ENCODE data around the gene PTCH2. TPM values are rescaled to one million over a fixed set of nuclear protein-coding genes. Genes with fewer than 3 reads are reported as not detected.

PTCH2 gene
- total RNA-seq, 1 experiment from 2014 or later = 1.1 TPM

GRCh38 chr1:44862829-44863401, 19.9 kb upstream of the PTCH2 start:
- ChIA-PET CTCF (no interaction called here), POLR2A (no interaction called here)
- ATAC-seq = no peak
- no peaks in the 10 kb centered on the region; the same call in 1 of the 2 replicates for H3K36me3 Mint-ChIP-seq
- no peak for DNase-seq (ENCODE audit: low spot score)
- H3K9me3 Mint-ChIP-seq = no peaks in the 10 kb centered on the region
- no peaks in the 10 kb centered on the region for H3K27me3 Mint-ChIP-seq (ENCODE audit: low read depth)
- H3K4me3 Mint-ChIP-seq = no peak overlapping the region
- H3K4me1 Mint-ChIP-seq = peaks cover 5% of the 10 kb centered on the region
- H3K27ac Mint-ChIP-seq = no peak overlapping the region
- TF ChIP-seq PRRX2 (CRISPR knock-in tag; IDR thresholded peaks at IDR 0.05) = no peak
- no peak for TF ChIP-seq ZNF232 (CRISPR knock-in tag; IDR thresholded peaks at IDR 0.05)
- TF ChIP-seq GABPB1 (CRISPR knock-in tag; IDR thresholded peaks at IDR 0.05) = no peak
- no peak for TF ChIP-seq HMGXB4 (CRISPR knock-in tag; IDR thresholded peaks at IDR 0.05)
- no peak for TF ChIP-seq NFATC4 (CRISPR knock-in tag; IDR thresholded peaks at IDR 0.05)
- TF ChIP-seq ZNF532 (CRISPR knock-in tag; IDR thresholded peaks at IDR 0.05; ENCODE audit: borderline replicate concordance) = no peak
- no peak for TF ChIP-seq ZMAT4 (CRISPR knock-in tag; IDR thresholded peaks at IDR 0.05)
- no peak for TF ChIP-seq PREB (CRISPR knock-in tag; IDR thresholded peaks at IDR 0.05; ENCODE audit: borderline replicate concordance)
- no peak for TF ChIP-seq E2F5 (CRISPR knock-in tag; IDR thresholded peaks at IDR 0.05)
- TF ChIP-seq E2F4 (CRISPR knock-in tag; IDR thresholded peaks at IDR 0.05; ENCODE audit: borderline replicate concordance, low read depth) = no peak
- TF ChIP-seq ATF3 (CRISPR knock-in tag; conservative IDR thresholded peaks at IDR 0.05) = no peak
- no peak for TF ChIP-seq ESRRA (CRISPR knock-in tag; IDR thresholded peaks at IDR 0.05; ENCODE audit: borderline replicate concordance)
- TF ChIP-seq AR (CRISPR knock-in tag; IDR thresholded peaks at IDR 0.05) = no peak
- no peak for TF ChIP-seq GRHL2 (CRISPR knock-in tag; IDR thresholded peaks at IDR 0.05; ENCODE audit: insufficient replicate concordance, severe bottlenecking)
- TF ChIP-seq CDX4 (CRISPR knock-in tag; IDR thresholded peaks at IDR 0.05; ENCODE audit: borderline replicate concordance) = no peak
- TF ChIP-seq ZNF281 (CRISPR knock-in tag; IDR thresholded peaks at IDR 0.05) = no peak
- no peak for TF ChIP-seq ZNF425 (CRISPR knock-in tag; conservative IDR thresholded peaks at IDR 0.05)

Data from WTC11 (cell line).